ENCODE results near the gene DOLK.

The DOLK gene

DNA sequence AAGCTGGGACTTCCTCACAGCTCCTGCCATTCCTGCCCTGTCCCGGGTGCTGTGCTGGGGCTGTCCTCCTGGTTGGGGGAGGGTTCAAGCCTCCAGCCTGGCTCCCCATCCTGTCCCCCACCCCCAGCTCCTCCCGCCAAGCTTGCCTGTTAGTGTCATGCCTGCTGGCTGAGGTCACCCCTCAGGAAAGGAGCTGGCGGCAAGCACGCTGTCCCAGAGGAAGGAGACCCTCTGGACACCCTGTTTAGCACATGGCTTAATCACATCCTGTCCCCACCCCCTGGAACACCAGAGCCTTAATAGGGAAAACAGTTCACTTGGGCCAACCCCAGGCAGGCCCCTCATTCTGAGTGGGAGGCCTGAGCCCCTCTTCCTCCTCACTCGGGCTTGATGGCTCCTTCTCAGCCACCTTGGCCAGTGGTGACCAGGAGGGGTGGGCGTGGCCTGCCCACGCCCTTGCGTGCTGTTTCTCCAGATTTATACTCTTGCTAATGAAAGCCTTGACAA is 35.8 kb downstream of the DOLK start:
- TF ChIP-seq, protein P1, sequence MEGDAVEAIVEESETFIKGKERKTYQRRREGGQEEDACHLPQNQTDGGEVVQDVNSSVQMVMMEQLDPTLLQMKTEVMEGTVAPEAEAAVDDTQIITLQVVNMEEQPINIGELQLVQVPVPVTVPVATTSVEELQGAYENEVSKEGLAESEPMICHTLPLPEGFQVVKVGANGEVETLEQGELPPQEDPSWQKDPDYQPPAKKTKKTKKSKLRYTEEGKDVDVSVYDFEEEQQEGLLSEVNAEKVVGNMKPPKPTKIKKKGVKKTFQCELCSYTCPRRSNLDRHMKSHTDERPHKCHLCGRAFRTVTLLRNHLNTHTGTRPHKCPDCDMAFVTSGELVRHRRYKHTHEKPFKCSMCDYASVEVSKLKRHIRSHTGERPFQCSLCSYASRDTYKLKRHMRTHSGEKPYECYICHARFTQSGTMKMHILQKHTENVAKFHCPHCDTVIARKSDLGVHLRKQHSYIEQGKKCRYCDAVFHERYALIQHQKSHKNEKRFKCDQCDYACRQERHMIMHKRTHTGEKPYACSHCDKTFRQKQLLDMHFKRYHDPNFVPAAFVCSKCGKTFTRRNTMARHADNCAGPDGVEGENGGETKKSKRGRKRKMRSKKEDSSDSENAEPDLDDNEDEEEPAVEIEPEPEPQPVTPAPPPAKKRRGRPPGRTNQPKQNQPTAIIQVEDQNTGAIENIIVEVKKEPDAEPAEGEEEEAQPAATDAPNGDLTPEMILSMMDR (IDR thresholded peaks at IDR 0.05) = no peak
- no peak for TF ChIP-seq ZFX (IDR thresholded peaks at IDR 0.05; ENCODE audit: borderline replicate concordance)

DNA sequence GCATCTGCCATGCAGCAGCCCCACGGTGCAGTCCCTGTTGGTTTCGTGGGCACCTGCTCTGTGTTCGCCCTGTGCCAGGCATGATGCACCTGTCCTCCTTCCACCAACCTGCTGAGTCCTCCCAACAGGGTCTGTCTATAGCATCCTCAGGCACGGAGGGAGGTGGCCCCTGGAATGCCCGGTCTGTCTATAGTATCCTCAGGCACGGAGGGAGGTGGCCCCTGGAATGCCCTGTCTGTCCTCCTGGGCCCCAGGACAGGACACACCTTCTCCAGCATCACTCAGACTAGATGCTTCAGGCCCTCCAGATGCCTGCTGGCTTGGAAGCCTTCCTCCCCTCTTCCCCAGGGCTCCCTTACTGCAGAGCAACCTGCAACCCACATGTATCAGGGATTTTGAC is 36.5 kb downstream of the DOLK start:
- TF ChIP-seq, protein P1 (IDR thresholded peaks at IDR 0.05) = no peak
- TF ChIP-seq ZFX (IDR thresholded peaks at IDR 0.05; ENCODE audit: borderline replicate concordance) = no peak
- peak overlapping the region; percentile 91 for H3K27ac ChIP-seq

More for the DNA sequence above, 35.8 kb downstream of the DOLK start:
- peak overlapping the region; percentile 91 for H3K27ac ChIP-seq

DNA sequence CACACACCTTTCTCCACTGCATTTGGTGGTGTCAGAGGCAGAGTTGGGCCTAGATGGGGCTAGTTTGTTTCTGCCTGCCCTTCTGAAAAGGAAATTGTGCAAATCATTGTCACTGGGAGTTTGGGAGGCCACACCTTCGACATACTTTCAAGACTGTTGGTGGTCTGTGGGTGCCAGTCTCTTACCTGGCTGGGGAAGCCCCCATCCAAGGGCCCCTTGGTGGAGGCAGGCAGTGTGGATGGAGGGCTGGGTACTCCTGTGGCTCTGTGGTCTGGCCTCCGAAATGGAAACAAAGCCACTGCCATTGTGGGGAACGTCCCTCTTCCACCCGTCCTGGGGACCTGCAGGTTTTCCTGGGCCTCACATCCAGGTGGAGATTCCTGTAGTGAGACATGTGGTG is 37.5 kb downstream of the DOLK start:
- peak overlapping the region; percentile 91 for H3K27ac ChIP-seq
- TF ChIP-seq, protein P1 (IDR thresholded peaks at IDR 0.05) = no peak
- no peak for TF ChIP-seq ZFX (IDR thresholded peaks at IDR 0.05; ENCODE audit: borderline replicate concordance)

DNA sequence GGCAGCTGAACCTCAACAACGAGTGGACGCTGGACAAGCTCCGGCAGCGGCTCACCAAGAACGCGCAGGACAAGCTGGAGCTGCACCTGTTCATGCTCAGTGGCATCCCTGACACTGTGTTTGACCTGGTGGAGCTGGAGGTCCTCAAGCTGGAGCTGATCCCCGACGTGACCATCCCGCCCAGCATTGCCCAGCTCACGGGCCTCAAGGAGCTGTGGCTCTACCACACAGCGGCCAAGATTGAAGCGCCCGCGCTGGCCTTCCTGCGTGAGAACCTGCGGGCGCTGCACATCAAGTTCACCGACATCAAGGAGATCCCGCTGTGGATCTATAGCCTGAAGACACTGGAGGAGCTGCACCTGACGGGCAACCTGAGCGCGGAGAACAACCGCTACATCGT is 39.0 kb downstream of the DOLK start:
- TF ChIP-seq, protein P1 (IDR thresholded peaks at IDR 0.05) = no peak
- no peak for TF ChIP-seq ZFX (IDR thresholded peaks at IDR 0.05; ENCODE audit: borderline replicate concordance)
- peak overlapping the region; percentile 91; the same call in 1 of the 2 replicates for H3K27ac ChIP-seq

DNA sequence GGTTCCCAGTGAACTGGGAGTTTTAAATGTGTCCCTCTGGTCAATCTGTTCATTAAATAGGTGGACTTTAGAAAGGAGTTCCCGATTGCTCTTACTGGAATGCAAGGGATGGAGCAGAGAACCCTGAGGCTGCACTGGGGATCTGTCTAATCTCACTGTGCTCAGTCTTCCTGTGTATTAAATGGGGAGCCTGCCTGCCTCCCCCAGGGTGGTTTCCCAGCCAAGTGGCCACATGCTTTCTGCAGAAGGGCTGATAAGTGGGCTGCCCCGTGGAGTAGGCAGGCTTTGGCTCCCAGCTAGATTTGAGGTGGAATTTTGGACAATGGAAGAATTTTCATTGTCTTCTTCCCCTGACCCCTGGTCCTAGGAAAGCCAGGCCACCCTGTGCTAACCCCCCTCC is 40.7 kb downstream of the DOLK start:
- TF ChIP-seq, protein P1 (IDR thresholded peaks at IDR 0.05) = no peak
- no peak for TF ChIP-seq ZFX (IDR thresholded peaks at IDR 0.05; ENCODE audit: borderline replicate concordance)
- peak overlapping the region; percentile 93 for H3K27ac ChIP-seq

DNA sequence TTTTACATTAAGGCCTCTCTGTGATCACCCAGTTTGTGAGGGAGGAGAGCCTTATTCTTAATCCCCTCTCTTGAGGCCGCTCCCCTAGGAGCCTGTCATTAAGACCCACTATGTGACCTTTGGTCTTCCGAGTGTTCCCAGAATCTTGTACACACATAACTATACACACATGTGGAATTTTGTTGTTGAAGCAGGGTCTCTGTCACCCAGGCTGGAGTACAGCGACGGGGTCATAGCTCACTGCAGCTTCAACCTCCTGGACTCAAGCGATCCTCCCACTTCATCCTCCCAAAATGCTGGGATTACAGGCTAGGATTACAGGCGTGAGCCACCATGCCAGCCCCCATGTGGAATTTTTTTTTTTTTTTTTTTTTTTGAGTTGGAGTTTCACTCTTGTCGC is 41.4 kb downstream of the DOLK start:
- peak overlapping the region; percentile 93 for H3K27ac ChIP-seq
- TF ChIP-seq, protein P1 (IDR thresholded peaks at IDR 0.05) = no peak
- no peak for TF ChIP-seq ZFX (IDR thresholded peaks at IDR 0.05; ENCODE audit: borderline replicate concordance)

DNA sequence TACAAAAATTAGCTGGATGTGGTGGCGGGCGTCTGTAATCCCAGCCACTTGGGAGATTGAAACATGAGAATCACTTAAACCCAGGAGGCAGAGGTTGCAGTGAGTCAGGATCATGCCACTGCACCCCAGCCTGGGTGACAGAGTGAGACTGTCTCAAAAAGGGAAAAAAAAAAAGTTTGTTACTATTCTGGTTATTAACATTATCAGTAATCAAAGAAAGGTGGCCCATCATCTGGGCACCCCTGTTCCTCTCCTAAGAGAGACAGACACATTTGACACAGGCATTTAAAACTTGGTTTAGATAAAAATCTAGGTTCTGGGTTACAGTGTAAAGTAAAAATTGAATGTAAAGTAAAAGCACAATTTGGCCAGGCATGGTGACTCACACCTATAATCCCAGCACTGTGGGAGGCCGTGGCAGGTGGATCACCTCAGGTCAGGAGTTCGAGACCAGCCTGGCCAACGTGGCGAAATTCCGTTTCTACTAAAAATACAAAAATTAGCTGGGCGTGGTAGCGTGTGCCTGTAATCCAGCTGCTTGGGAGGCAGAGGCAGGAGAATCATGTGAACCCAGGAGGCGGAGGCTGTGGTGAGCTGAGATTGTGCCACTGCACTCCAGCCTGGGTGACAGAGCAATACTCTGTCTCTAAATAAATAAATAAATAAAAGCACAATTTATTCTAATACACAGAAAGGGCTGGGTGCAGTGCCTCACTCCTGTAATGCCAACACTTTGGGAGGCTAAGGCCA is 43.4 kb downstream of the DOLK start:
- peak overlapping the region; percentile 93 for H3K27ac ChIP-seq
- TF ChIP-seq, protein P1 (IDR thresholded peaks at IDR 0.05) = no peak

Data from 22Rv1 (cell line).